Nucleus accumbens (tissue), 56 donors: ENCODE results near the gene SMARCAL1.

Experiments
- DNase-seq, 56 donors: peaks; one replicate each; lab custom pipeline; 2025; lab: John Stamatoyannopoulos, UW

Gene SMARCAL1

DNA sequence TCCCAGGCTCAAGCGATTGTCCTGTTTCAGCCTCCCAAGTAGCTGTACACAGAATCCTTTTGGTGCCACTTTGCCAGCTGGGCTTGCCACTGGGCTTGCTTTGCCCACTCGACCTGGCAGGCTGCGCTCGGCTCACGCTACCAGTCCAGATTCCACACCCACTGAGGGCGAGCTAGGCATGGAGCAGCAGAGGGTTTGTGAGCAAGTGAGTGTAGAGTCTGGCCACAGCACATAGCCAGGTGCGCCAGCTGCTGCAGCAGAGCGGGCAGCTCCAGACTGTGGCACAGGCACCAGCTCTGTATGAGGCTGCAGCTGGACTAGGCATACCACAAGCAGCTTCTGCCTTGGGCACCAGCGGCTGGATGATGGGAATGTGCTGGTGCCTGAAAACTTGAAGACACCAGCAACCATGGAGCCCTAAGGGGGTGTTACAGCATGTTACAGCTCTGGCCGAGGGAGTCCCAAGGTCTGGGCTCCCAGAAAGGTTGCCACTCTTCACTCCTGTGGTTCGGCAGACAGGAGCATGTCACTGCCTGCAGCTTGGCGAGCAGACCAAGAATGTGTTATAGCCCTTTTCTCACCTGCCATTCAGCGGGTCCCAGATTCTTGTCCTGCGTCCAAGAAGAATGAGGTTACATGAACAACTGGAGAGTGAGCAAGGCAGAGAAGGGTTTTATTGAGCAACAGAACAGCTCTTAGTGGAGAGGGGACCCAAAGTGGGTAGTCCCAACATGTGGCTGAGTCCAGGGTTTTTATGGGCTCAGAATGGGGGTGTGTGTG is 12.9 kb downstream of the SMARCAL1 start:
- no peak for DNase-seq

DNA sequence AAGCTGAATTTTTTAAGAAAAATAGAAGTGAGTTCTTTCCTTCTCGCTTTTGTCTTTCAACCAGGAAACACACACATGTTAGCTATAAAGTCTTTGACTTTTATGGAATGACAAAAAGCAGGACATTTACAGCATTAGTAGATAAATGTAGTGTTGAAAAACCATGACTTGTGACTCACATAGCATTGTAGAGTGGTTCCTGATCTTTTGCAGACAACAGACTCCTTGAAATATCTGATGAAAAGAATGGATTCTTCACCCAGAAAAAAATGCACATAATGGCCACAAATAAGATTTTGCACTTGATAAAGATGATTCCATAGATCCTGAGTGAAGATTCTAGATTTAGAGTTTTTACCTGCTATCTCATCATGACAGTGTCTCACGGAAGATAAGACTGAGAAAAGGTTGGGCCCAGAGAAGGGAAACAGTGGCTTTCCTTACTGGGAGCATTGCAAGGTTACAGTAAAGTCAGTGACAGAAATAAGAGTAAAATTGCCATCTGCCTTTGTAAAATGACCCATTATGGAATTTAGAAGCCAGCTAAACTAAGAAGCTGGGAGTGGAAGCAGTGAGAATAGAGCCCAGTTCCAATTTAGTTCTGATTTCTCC is 14.0 kb downstream of the SMARCAL1 start:
- no peak for DNase-seq

DNA sequence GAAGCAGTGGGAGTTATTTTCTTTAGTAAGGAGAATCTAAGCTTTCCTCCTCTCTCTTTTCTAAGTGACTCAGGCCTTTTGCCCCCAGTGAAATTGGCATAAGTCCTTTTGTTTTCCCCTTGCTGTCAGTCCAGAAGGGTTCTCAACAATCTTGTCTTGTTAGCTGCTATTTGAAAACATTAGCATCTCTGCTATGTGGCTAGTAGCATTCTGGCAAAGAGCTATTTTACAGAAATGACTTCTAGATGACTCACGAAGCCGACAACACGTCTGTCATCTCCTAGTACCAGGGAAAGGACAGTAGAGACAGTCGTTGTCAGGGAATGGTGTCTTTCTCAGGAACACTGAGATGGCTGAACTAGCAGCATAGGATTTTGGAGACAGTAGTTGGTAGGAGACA is 14.7 kb downstream of the SMARCAL1 start:
- no peak for DNase-seq

DNA sequence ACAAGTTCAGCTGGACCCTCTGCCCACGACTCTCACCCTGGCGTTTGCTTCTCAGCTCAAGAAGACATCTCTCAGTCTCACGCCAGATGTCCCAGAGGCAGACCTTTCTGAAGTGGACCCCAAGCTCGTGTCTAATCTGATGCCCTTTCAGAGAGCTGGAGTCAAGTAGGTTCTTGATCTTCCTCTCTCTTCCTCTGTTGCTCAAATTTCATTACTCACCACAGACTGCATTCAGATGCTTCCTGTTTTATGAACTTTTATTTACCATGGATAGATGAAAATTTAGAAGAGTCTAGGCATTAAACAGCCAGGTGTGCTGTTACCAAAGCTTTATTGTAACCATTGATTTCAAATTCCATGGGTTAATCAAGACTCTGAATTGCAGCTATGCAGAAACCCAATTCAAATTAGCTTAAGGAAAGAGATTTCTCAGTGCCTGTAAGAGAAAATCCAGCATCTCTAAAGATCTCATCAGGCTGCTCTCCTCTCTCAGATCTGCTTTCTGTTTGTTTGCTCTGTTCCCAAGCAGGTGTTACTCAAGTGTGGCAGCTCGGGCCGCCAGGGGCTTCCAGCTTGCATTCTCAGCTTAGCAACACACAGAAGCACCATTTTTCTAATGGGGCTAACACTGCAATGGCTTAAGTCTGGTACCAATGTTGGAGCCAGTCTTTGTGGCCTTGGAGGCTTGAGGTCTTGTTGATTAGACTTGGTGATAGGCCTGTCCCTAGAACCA is 16.5 kb downstream of the SMARCAL1 start:
- DNase-seq = no peak

DNA sequence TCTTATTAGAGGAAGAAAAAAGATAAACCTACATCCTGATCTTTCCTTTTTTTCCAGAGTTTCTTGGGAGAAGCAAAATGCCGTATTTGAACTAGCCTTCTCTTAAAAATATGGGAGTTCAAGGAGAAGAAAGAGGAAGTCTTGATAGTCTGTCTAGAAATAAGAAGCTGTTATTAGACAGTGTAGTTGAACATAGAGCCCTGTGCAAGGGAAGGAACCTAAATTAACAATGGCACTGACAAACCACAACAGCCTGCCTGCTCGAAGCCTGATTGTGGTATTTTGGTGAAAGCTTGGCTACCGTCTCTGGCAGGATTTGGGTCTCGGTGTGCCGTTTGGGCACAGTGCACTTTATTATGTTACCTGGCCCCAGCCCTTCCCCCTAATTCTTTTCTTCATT is 17.1 kb downstream of the SMARCAL1 start:
- DNase-seq = no peak

DNA sequence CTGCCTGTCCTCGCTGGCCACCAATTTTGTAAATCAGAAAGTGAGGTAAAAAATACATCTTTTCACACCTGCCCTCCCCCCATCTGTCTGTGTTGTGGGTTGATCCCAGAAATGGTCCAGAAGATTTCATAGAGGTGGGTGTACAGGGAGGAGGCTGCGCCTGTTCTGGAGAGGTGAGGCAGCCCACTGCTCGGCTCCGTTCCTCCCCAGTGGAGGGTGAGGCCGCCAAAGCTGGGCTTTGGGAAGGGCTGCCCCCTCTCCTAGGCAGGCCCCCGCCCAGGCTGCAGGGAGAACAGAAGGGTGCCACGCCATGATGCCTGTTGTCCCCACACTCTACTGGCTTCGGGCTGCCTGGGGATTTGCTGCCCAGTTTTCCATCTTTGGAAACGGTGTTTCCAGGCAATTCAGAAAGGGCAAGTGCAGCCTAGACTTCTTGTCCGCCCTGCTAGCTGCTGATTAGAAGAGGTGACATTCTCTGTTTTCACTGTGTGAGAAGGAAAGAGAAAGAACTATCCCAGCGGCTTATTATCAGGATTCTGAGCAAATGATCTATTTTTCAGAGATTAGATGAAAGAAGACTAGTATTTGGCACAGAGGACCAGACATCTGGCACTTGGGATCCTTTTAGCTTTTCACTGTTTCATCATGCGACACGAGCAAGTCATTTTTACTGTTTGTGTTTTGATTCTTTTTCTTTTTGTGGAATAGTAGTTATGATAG is 18.7 kb downstream of the SMARCAL1 start:
- DNase-seq = no peak

DNA sequence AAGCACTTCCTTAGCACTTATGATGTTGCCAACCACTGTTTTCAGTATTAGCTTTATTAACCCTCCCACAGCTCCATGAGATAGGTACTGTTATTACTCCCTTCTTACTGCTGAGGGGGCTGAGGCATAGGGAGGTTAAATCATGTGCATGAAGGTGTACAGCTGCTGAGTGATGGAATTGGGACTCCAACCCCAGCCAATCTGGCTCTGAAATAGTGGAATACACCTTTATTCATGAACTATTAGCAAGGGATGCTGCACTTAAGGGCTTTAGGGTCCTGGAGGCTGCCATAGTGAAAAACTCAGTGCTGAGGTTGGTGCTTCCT is 19.2 kb downstream of the SMARCAL1 start:
- DNase-seq = peak in 15 of 56 donors; percentile 3 to 44 (median 7)

DNA sequence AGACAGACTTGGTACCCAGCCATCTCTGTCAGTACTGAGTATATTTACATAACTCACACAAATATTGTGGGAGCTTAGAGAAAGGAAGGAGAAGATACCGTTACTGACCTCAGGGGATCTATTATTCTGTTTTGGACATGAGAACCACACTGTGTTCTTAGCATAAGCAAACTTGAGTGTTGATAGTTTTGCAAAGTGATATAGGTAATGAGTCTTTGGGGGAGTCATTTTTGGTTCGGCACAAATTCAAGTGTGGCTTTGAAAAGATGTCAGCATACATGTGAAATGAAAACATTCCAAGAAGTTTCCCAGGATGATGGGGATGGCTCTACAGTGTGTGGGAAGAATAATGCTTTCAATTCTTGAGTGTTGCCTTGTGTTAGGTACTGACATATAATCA is 24.1 kb downstream of the SMARCAL1 start:
- no peak for DNase-seq

DNA sequence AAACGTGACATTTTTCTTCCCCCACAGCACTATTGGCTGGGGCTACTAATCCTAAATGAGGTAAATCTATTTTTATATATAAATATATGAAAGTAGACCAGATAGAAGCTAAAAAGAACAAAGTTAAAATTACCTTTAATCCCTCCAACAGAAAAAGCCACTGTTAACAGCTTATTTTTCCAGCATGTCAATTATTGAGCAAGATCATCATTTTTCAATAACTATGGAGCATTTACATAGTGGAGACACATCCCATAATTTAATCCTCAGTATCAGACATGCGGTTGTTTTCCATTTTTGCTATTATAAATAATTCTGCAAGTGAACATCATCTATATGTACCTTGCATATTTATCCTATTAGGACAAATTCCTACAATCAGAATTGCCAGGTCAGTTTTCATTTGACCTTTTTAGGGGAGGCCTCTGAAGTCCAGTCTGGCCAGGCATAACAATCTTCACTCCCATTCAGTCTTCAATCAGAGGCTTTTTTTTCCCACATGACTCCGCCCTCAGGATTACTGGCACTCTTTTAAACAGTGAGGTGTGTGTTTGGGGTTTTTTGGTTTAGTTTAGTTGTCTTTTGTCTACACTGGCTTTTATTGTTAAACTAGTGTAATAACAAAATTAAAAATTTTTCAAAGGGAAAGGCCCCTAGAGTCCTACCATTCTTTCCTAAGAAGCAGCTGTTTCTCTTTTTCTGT is 29.2 kb downstream of the SMARCAL1 start:
- no peak for DNase-seq

DNA sequence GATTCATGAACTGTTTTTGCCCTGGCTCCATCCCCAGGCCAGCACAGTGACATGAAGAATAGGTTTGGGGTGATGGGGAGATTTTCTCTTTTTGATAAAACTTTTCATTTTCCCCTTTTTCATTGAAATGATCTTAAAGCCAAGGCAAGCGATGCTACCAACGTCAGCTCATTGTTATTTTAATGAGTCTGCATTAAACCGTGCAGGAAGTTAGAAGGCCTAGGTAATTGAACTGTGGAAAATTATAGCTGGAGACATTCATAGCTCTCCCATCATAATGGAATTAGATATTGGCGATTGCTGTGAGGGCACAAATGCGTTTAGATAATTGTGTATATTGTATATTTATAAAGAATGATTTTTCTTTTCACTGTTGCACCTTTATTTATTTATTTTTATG is 33.2 kb downstream of the SMARCAL1 start:
- no peak for DNase-seq

DNA sequence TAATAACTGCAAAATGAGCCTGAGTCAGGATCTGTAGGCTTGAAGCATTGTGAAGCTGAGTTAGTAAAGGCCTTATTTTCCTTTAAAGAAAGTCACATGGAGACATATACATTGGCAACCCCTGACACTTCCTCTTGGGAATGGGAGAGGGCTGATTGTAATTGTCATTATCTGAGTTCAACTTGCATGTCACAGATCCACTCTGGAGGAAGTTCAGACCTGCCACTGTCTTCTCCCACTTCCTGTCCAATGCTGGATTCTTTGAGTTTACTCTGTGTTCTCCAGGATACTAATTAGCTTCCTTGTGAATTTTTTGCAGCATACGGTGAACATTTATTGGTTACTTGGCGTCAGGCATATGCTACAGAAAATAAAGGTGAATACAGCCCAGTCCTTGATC is 34.1 kb downstream of the SMARCAL1 start:
- DNase-seq = no peak

DNA sequence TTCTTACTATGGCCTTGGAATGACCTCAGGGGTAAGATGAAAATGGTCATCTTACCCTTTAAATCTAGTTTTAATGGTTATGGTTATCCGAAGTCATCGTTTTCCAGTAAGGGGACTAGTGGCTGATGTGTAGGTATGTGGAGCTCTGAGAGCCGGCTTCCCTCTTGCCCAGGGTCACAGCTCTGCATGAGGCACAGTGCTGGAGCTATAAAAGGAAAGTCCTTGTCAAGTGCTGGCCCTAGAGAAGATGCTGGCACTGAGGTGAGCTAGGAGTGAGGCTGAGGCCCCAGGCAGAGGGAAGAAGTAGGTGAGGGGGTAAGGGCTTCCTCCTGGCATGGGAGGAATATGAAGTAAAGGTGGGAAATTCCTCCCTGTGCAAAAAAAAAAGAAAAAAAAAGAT is 35.0 kb downstream of the SMARCAL1 start:
- DNase-seq = no peak

DNA sequence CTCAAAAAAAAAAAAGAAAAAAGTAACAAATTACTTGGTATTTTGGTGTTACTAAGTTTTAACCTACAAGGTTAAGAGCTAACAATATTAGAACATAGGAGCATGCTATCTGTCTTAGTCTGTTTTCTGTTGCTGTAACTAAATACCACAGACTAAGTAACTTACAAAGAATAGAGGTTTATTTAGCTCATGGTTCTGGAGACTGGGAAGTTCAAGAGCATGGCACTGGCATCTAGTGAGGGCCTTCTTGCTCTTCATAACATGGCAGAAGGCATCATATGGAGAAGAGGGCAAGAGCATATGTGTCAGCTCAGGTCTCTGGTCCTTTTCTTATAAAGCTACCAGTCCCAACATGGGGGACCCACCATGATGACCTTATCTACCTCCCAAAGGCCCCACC is 36.5 kb downstream of the SMARCAL1 start:
- no peak for DNase-seq

DNA sequence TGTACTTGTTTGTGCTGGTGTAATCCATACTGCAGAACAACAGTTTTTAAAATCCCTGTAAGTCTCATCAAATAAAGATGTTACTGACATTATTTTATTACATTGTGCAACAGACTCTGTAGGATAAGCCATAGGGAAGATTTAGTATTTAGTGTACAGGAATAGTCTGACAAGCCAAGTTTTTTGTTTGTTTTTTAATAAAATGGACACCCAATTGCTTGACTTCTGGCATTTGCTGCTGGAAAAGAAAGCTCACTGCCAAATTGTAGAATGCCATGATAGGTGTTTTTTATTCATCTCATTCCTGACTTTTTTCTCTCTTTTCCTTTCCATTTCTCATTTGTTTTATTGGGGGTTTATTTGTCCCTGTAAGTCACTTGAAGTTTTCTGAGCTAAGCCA is 38.1 kb downstream of the SMARCAL1 start:
- no peak for DNase-seq

DNA sequence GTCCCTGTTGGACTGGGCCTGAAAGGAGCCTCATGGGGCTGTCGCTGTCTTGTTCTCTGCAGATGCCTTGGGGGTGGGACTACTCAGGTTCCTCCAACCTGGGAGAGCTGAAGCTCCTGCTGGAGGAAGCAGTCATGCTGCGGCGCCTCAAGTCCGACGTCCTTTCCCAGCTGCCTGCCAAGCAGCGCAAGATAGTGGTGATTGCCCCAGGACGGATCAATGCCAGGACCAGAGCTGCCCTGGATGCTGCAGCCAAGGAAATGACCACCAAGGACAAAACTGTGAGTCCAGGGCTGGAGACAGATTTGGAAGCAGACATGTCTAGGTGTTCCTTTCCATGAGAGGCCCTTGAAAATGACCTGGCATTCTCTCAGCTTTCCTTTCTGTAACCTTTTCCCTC is 38.5 kb downstream of the SMARCAL1 start:
- DNase-seq = no peak

DNA sequence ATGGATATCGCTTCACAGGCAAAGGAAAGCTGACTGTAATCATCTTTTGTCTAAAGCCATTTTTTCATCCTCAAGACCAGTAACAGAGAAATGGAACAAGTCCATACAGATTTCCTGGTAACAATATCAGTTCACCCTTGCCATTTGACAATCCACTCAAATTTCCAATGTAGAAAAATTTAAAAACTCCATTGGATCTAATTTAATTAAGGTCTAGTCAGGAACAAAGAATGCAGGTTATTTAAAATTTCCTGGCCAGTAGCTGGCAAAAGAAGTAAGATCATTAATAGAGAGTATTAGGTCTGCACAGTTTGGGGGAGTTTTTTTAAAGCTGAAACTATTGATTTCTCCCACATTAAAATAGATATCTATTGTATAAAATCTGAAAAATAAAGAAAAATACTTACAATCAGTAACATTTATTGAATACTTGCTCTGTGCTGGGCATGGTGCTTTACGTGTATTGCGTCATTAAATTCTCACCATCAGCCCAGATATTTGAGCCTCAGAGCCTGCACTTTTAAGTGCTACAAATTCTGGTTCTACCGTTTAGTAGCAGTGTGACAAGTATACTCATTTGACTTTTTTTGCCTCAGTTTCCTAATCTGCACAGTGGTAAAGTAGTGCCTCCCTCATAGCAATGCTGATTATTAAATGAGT is 41.8 kb downstream of the SMARCAL1 start:
- DNase-seq = no peak

DNA sequence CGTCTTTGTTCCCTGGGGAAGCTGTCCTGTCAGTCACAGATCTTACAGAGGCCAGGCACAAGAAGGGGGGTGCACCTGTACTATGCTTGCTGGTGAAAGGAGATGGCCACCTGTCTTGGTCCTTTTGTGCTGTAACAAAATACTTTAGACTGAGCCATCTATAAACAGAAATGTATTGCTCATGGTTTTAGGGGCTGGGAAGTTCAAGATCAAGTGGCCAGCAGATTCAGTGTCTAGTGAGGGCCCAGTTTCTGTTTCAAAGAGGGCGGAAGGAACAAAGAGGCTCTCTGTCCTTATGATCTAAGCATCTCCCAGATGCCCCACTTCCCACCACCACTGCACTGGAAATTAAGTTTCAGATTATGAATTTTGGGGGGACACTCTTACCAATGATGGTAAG is 50.9 kb downstream of the SMARCAL1 start:
- no peak for DNase-seq

DNA sequence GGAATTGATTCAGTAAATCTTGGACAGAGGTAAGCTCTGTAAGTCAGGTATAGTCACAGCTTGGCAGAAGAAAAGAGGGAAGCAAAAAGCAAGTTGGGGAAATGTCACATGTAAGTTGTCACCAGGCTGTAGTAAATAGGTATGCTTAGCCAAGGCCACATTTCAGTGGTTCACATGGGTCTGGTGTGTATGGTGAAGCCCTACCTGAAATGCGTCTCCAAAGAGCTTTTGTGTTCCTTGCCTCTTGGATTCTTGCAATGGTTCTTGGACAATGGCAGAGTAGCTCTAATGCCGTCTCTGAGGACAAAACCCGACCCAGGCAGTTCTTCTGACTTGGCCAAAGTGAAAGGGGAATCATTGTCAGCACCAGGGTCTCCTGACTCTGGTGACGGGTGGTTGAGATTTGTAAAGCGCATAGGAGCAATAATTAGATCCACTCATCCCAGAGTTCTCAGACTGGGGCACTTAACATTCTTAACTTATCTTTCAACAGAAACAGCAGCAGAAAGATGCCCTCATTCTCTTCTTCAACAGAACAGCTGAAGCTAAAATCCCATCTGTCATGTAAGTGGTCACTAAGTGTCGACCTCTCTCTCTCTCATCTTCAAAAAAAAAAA is 51.9 kb downstream of the SMARCAL1 start:
- DNase-seq = no peak

DNA sequence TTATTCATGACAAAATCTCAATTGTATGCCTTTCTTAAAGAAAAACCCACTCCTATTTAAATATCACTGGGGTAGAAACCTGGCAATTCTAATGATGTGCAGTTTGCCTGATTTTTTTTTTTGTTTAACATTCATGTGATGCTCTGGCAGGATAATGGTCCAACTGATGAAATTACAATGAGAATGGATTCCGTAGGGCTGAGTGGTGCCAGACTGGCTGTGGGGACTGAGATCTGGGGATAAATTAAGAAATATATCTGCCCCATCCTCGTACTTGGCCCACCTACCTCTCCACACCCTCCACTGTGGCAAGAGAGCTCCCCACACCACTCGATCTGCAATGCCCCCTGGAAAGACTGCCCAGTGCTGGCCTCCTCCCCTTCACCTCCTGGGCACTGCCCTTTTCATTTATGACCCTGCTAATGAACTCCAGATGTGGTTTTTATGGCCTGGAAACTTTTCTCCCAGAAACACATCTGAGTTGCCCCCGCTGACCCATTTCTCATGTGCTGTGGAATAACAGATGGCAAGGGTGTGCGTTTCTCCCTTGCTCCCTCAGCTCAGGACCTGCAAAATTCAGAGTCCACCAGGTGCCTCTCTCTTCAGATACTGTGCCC is 53.4 kb downstream of the SMARCAL1 start:
- no peak for DNase-seq
